Hepatocyte (in vitro differentiated cells): ENCODE measurements around the gene PTPRN2. TPM values are rescaled to one million over a fixed set of nuclear protein-coding genes. Genes with fewer than 3 reads are reported as not detected.

Experiments used
- DNase-seq: peaks from one replicate; pipeline ENCODE4 v3.0.0-alpha.2; 2016; ENCODE audit warnings: low spot score
- H2AFZ ChIP-seq: fragments of 200-600 bp; sonication (generic); 2 replicates; pipeline ENCODE4 v1.6.0; 2016; ENCODE audit warnings: antibody characterized with exemption, mild to moderate bottlenecking
- H3K27ac ChIP-seq: fragments of 200-600 bp; sonication (generic); 2 replicates; pipeline ENCODE4 v1.5.1; 2016; ENCODE audit warnings: mild to moderate bottlenecking
- H3K27me3 ChIP-seq: fragments of 200-600 bp; sonication (generic); 2 replicates; pipeline ENCODE4 v1.6.1; 2016
- H3K36me3 ChIP-seq: fragments of 200-600 bp; sonication (generic); replicated peaks from 2 replicates; pipeline ENCODE4 v1.5.1; 2016; ENCODE audit warnings: low read depth; ENCODE audit not compliant: insufficient read depth
- H3K4me1 ChIP-seq: fragments of 200-600 bp; sonication (generic); 2 replicates; pipeline ENCODE4 v1.5.1; 2016; ENCODE audit warnings: mild to moderate bottlenecking, moderate library complexity; ENCODE audit not compliant: insufficient read depth
- H3K4me2 ChIP-seq: fragments of 200-600 bp; sonication (generic); 2 replicates; pipeline ENCODE4 v1.6.0; 2016
- H3K4me3 ChIP-seq: fragments of 200-600 bp; sonication (generic); 2 replicates; pipeline ENCODE4 v1.5.1; 2016; ENCODE audit warnings: mild to moderate bottlenecking
- H3K79me2 ChIP-seq: fragments of 200-600 bp; sonication (generic); 2 replicates; pipeline ENCODE4 v1.6.0; 2017; ENCODE audit warnings: mild to moderate bottlenecking
- H3K9me2 ChIP-seq: fragments of 200-600 bp; sonication (generic); replicated peaks from 2 replicates; pipeline ENCODE4 v1.6.0; 2017; ENCODE audit warnings: mild to moderate bottlenecking; ENCODE audit not compliant: insufficient read depth
- H3K9me3 ChIP-seq: fragments of 200-600 bp; sonication (generic); 2 replicates; pipeline ENCODE4 v1.5.1; 2016; ENCODE audit warnings: low read depth, mild to moderate bottlenecking
- H4K20me1 ChIP-seq: fragments of 200-600 bp; sonication (generic); 2 replicates; pipeline ENCODE4 v1.6.0; 2016; ENCODE audit warnings: mild to moderate bottlenecking; ENCODE audit not compliant: insufficient read depth, poor library complexity, severe bottlenecking
- EZH2 ChIP-seq: fragments of 200-600 bp; sonication (generic); IDR thresholded peaks from 2 replicates; pipeline ENCODE4 v1.6.1; 2016; ENCODE audit warnings: antibody characterized with exemption, mild to moderate bottlenecking, borderline replicate concordance
- EZH2phosphoT487 ChIP-seq: fragments of 200-600 bp; sonication (generic); IDR thresholded peaks from one replicate; pipeline ENCODE4 v1.6.1; 2018; ENCODE audit warnings: antibody characterized with exemption, mild to moderate bottlenecking, low read depth, moderate library complexity; ENCODE audit not compliant: unreplicated experiment, severe bottlenecking
- WGBS: methylation state at CpG from one replicate; pipeline ENCODE4 v1.1.6; 2016; ENCODE audit warnings: low lambda C conversion rate; ENCODE audit errors: missing lambda C conversion rate; 5-methylcytosine and 5-hydroxymethylcytosine counted together
- polyA plus RNA-seq: library from polyadenylated mRNA; unstranded; fragments of >200 nt; fragmentation: Nextera tagmentation; extraction: Ambion mirVana; gene quantifications from 2 replicates; pipeline ENCODE4 v1.2.1, GENCODE V29; 2016
- total RNA-seq: library from RNA; depleted of rRNA; stranded (reverse); fragments of >200 nt; gene quantifications from 2 replicates; pipeline ENCODE4 v1.2.3, GENCODE V29; 2014
- TF ChIP-seq, protein P1 (sequence below): fragments of 200-600 bp; sonication (generic); IDR thresholded peaks from 2 replicates; pipeline ENCODE4 v1.5.1; 2016; ENCODE audit warnings: antibody characterized with exemption, mild to moderate bottlenecking; ENCODE audit not compliant: poor library complexity

PTPRN2 gene
- total and polyA plus RNA-seq, 2 experiments from 2014 or later = 2.1 to 3.3 TPM

DNA sequence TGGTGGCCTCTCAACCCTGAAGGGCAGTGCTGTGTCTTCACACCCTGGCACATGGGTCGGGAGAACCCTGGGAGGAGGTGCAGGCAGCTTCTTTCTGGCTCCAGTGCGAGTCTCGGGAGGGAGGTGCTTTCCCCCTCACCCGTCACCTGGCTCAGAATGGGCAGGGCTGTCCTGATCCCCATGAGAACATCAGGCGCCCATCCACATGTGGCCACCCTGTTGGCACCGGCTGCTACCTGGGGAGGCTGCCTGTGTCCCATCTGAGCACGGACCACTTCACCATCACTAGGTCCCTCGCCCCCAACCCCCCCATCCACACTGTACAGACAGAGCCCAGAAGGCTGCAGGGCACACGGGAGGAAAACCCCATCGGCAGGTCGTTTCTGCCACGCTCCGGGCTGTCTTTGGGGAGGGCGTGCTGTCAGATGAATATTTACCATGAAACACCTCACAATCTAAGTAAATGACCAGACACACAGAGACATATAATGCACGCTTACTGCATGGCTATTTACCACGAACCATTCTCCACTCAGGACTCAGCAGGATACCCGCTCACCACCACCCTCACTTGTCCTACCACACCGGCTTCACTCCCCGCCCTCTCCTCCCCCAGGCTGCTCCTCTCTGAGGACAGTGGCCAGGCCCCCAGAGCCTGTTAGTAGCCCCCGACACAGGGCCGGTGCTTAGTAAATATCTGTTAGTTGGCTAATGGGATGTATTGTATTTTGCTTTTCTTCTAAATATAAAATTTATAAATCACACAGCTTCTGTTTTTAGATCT is 968.6 kb downstream of the PTPRN2 start:
- Histone ChIP-seq H3K4me1 (no peaks in the 10 kb centered on the region), H3K9me2 (no peaks in the 10 kb centered on the region), H3K4me2 (no peak overlapping the region), H3K4me3 (no peak overlapping the region), H3K36me3 (no peaks in the 10 kb centered on the region), H3K9me3 (no peaks in the 10 kb centered on the region), H3K27me3 (no peaks in the 10 kb centered on the region), H3K79me2 (no peaks in the 10 kb centered on the region), H3K27ac (no peak overlapping the region), H4K20me1 (no peaks in the 10 kb centered on the region), H2AFZ (no peak overlapping the region)
- TF ChIP-seq EZH2 (no peak), EZH2phosphoT487 (no peak)
- TF ChIP-seq, protein P1, sequence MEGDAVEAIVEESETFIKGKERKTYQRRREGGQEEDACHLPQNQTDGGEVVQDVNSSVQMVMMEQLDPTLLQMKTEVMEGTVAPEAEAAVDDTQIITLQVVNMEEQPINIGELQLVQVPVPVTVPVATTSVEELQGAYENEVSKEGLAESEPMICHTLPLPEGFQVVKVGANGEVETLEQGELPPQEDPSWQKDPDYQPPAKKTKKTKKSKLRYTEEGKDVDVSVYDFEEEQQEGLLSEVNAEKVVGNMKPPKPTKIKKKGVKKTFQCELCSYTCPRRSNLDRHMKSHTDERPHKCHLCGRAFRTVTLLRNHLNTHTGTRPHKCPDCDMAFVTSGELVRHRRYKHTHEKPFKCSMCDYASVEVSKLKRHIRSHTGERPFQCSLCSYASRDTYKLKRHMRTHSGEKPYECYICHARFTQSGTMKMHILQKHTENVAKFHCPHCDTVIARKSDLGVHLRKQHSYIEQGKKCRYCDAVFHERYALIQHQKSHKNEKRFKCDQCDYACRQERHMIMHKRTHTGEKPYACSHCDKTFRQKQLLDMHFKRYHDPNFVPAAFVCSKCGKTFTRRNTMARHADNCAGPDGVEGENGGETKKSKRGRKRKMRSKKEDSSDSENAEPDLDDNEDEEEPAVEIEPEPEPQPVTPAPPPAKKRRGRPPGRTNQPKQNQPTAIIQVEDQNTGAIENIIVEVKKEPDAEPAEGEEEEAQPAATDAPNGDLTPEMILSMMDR = no peak
- 90% methylated on average over 20 of the region's 21 CpGs for WGBS
- no peak for DNase-seq

DNA sequence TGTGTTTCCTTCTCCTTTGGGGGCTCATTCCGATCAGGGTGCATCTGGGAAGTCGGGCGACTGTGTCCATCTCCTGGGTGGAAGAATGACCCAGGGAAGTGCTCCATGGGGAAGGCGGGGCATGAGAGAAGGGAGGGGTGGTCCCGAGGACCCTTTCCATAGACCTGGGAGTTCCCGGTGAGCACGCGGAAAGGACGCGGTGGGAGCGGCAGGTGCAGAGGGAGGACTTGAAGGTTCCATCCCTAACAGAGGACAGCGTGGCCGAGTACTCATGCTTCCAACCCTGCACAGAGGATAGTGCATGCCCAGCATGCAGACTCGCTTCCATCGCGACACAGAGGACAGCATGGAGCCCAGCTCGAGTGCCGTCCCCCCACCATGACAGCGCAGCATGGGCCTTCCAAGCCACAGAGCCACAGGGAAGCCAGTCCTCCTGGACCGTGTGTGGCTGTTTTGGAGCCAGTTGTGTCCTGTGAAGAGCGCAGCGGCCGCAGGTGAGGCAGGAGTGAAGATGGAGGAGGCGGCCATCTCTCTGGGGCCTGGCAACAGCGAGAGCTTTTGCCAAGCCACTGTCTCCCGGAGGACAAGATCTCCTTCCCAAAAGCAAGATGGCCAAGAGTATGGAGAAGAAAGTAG is 969.4 kb downstream of the PTPRN2 start:
- Histone ChIP-seq H3K79me2 (no peaks in the 10 kb centered on the region), H2AFZ (no peak overlapping the region), H3K36me3 (no peaks in the 10 kb centered on the region), H3K9me2 (no peaks in the 10 kb centered on the region), H3K27ac (no peak overlapping the region), H3K4me1 (no peaks in the 10 kb centered on the region), H4K20me1 (no peaks in the 10 kb centered on the region), H3K4me2 (no peak overlapping the region), H3K9me3 (no peaks in the 10 kb centered on the region), H3K4me3 (no peak overlapping the region), H3K27me3 (no peaks in the 10 kb centered on the region)
- no peak for DNase-seq
- WGBS = 91% methylated on average over 26 of the region's 26 CpGs
- no peak for TF ChIP-seq EZH2phosphoT487
- TF ChIP-seq, protein P1 = no peak

DNA sequence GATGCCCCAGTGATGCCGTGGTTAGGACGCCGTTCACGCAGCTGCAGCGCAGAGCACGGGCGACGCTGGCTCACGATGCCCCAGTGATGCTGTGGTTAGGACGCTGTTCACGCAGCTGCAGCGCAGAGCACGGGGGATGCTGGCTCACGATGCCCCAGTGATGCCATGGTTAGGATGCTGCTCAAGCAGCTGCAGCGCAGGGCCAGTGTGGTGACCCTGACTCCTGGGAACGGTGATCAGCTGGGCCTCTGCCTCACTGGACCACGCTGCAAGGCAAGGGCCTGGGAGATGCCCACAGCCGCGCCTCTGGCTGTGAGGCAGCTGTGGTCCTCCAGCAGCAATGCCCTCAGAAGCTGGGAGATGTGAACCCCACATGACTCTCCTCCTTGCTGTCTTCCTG is 970.2 kb downstream of the PTPRN2 start:
- H2AFZ ChIP-seq = no peak overlapping the region
- H3K4me3 ChIP-seq = no peak overlapping the region
- H4K20me1 ChIP-seq = no peaks in the 10 kb centered on the region
- H3K27me3 ChIP-seq = no peaks in the 10 kb centered on the region
- H3K27ac ChIP-seq = no peak overlapping the region
- H3K4me1 ChIP-seq = no peaks in the 10 kb centered on the region
- no peaks in the 10 kb centered on the region for H3K36me3 ChIP-seq
- H3K4me2 ChIP-seq = no peak overlapping the region
- no peaks in the 10 kb centered on the region for H3K9me3 ChIP-seq
- WGBS = 98% methylated on average over 13 of the region's 19 CpGs
- no peaks in the 10 kb centered on the region for H3K79me2 ChIP-seq
- DNase-seq = no peak
- TF ChIP-seq EZH2phosphoT487 (no peak), EZH2 (no peak)
- TF ChIP-seq, protein P1 = no peak
- H3K9me2 ChIP-seq = no peaks in the 10 kb centered on the region
